ENCODE data around the gene SCN2A.

- TF ChIP-seq, protein P1, sequence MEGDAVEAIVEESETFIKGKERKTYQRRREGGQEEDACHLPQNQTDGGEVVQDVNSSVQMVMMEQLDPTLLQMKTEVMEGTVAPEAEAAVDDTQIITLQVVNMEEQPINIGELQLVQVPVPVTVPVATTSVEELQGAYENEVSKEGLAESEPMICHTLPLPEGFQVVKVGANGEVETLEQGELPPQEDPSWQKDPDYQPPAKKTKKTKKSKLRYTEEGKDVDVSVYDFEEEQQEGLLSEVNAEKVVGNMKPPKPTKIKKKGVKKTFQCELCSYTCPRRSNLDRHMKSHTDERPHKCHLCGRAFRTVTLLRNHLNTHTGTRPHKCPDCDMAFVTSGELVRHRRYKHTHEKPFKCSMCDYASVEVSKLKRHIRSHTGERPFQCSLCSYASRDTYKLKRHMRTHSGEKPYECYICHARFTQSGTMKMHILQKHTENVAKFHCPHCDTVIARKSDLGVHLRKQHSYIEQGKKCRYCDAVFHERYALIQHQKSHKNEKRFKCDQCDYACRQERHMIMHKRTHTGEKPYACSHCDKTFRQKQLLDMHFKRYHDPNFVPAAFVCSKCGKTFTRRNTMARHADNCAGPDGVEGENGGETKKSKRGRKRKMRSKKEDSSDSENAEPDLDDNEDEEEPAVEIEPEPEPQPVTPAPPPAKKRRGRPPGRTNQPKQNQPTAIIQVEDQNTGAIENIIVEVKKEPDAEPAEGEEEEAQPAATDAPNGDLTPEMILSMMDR (IDR thresholded peaks at IDR 0.05): no peak
- TF ChIP-seq POLR2A (IDR thresholded peaks at IDR 0.05): no peak
These were observed 183.9 kb downstream of the SCN2A start for GRCh38 chr2:165423081-165423480.

Data from body of pancreas (tissue), 4 donors.